Effector memory CD4-positive, alpha-beta T cell (primary cell): Measurements from ENCODE around the gene DPT.

Source experiments
- DNase-seq, 3 donors: peaks; one replicate each; pipeline ENCODE4 v3.0.0-alpha.2; 2020
- H3K27ac ChIP-seq: 2 replicates; pipeline ENCODE4 v1.7.0; 2013; ENCODE audit warnings: mild to moderate bottlenecking, low read length, moderate library complexity; ENCODE audit not compliant: insufficient read depth, poor library complexity, severe bottlenecking
- H3K27me3 ChIP-seq: replicated peaks from 2 replicates; pipeline ENCODE4 v1.7.0; 2013; ENCODE audit warnings: mild to moderate bottlenecking, low read length; ENCODE audit not compliant: insufficient read depth, control insufficient read depth, poor library complexity, severe bottlenecking
- H3K36me3 ChIP-seq: 2 replicates; pipeline ENCODE4 v1.7.0; 2013; ENCODE audit warnings: mild to moderate bottlenecking, low read length, moderate library complexity; ENCODE audit not compliant: control insufficient read depth, insufficient read depth
- H3K4me1 ChIP-seq: 2 replicates; pipeline ENCODE4 v1.7.0; 2013; ENCODE audit warnings: low read length, mild to moderate bottlenecking; ENCODE audit not compliant: control insufficient read depth, insufficient read depth, poor library complexity, severe bottlenecking
- H3K4me3 ChIP-seq: 2 replicates; pipeline ENCODE4 v1.7.0; 2013; ENCODE audit warnings: low read length, low read depth, mild to moderate bottlenecking; ENCODE audit not compliant: insufficient read depth, poor library complexity, severe bottlenecking
- H3K9me3 ChIP-seq: 2 replicates; pipeline ENCODE4 v1.7.0; 2013; ENCODE audit warnings: mild to moderate bottlenecking, low read length, moderate library complexity; ENCODE audit not compliant: control insufficient read depth

Gene DPT

DNA sequence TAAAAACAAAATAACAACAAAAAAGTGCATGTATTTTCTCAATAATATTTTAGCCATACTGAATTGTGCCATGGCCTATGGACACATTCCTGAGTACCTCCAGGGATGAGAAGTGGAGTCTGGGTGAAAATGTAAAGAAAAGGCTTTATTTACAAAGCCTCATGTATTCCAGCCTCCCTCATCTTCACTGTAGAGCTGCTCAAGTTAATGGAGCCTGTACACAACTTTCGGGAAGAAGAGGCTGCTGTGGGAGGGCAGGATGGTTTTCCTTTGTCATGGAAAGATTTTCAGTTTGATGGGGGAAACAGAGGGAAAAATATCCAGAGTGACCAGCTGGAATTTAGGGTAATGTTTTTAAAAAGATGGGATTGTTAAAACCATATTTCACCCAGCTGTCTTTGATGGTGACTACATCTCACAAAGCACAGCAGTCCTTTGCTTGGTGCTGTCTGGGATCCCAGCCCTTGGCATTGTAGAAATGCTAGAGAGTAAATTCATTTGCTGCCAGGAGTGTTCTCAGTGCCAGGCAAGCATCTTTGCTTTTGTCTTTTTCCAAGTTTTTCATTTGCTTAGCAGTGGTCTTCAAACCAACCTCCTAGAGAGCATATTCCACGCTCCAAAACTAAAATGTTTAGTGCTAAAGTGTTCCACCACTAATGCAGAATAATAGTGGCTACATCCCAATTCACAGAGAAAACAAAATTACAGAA lies 54.9 kb downstream of the DPT start:
- no peaks in the 10 kb centered on the region for H3K36me3 ChIP-seq
- H3K9me3 ChIP-seq: no peaks in the 10 kb centered on the region
- H3K4me3 ChIP-seq: no peak overlapping the region
- no peaks in the 10 kb centered on the region for H3K4me1 ChIP-seq
- no peak overlapping the region for H3K27ac ChIP-seq
- DNase-seq: no peak
- no peaks in the 10 kb centered on the region for H3K27me3 ChIP-seq

DNA sequence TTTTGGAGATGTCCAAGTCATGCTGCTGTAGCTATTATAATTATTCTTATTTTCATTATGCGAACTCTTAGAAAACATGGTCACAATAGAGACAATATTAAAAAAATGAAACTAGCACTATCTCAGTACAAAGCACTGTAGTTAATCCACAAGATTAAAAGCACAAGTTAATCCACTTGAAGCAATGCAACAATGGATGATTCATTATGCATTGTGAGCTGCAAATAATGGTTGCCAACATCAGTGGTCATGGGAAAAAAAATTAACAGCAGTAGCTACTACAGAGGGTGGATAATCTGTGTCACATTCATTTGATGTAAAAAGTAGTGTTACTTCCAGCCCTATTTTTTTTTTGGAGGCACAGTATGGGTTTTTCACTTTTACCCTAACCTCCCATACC lies 56.7 kb downstream of the DPT start:
- H3K27me3 ChIP-seq: no peaks in the 10 kb centered on the region
- H3K4me3 ChIP-seq: no peak overlapping the region
- H3K4me1 ChIP-seq: no peaks in the 10 kb centered on the region
- H3K27ac ChIP-seq: no peak overlapping the region
- no peaks in the 10 kb centered on the region for H3K36me3 ChIP-seq
- no peaks in the 10 kb centered on the region for H3K9me3 ChIP-seq
- DNase-seq: no peak

DNA sequence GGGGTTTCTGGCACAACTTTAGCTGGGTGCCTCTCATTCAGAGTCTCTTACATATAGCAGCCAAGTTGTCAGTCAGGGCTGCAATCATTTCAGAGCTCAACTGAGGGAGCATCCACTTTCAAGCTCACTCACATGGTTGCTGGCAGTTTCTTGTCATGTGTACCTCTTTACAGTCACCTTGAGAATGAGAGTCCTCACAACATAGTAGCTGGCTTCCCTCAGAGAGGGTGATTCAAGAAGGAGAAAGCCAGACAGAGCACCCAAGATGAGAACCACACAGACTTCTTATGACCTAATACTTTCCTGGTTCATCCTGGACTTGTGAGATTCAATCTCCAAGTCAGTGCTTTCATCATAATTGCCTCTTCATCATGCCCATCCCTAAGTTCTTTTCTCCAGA lies 57.2 kb downstream of the DPT start:
- Histone ChIP-seq H3K27ac (no peak overlapping the region), H3K4me1 (no peaks in the 10 kb centered on the region), H3K9me3 (no peaks in the 10 kb centered on the region), H3K36me3 (no peaks in the 10 kb centered on the region), H3K27me3 (no peaks in the 10 kb centered on the region), H3K4me3 (no peak overlapping the region)
- no peak for DNase-seq

DNA sequence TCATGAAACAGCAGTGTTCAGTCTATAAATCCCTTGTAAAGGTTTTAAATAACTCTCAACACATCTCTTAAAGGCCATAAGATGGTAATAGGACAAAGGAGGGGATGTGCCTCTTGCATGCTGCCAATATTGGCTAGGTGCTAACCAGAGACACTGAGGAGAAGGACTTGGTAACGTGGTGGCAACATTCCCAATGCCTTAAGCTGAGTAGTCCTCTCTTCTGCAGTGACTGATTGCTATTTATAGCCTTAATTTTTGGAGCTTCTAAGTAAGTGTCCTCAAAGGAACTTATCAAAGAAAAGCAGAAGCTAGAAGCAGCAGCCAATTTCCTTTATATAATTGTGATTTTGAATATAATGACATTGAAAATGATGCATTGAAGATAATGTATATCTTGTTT lies 63.0 kb downstream of the DPT start:
- Histone ChIP-seq H3K9me3 (no peaks in the 10 kb centered on the region), H3K36me3 (no peaks in the 10 kb centered on the region), H3K4me1 (no peaks in the 10 kb centered on the region), H3K27me3 (no peaks in the 10 kb centered on the region), H3K4me3 (no peak overlapping the region), H3K27ac (no peak overlapping the region)
- DNase-seq: no peak

DNA sequence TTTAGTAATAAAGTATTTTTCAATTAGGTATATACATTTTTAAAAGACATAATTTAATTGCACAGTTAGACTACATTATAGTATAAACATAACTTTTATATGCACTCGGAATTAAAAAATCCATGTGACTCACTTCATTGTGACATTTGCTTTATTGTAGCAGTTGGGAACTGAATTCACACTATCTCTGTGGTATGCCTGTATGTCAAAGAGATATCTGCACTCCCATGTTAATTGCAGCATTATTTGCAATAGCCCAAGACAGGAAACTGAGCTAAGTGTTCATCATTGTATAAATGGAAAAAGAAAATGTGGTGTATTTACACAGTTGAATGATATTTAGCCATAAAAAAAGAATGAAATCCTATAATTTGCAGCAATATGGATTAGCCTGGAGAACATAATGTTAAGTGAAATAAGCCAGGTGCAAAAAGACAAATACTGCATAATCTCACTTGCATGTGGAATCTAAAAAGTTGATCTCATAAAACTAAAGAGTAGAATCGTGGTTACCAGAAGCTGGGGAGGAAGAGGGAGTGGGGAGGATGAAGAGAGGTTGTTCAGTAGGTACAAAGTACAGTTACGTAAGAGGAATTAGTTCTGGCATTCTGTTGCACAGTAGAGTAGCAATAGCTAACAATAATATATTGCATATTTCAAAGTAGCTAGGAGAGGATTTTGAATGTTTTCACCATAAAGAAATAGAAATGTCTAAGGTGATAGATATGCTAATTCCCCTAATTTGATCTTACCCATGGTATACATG lies 64.8 kb downstream of the DPT start:
- Histone ChIP-seq H3K27ac (no peak overlapping the region), H3K36me3 (no peaks in the 10 kb centered on the region), H3K27me3 (no peaks in the 10 kb centered on the region), H3K4me3 (no peak overlapping the region), H3K9me3 (no peaks in the 10 kb centered on the region), H3K4me1 (no peaks in the 10 kb centered on the region)
- no peak for DNase-seq

DNA sequence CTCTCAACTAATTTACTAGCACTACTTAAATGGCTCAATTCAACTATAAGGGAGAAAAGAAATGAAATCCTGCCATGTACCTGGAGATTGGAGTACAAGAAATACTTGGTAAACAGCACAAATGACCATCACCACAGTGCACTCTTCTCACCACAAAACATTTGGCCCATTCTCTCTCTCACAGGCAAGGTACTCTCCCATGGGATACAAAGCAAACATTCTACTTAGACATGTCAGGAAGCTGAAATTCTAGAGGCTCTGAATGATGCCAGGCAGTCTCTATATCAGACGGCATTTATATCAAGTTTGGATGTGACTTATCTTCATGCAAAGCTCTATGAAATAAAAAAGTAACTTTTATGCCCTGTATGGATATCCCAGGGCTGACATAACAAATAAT lies 72.5 kb downstream of the DPT start:
- Histone ChIP-seq H3K27me3 (no peaks in the 10 kb centered on the region), H3K4me3 (no peak overlapping the region), H3K27ac (no peak overlapping the region), H3K9me3 (no peaks in the 10 kb centered on the region), H3K36me3 (no peaks in the 10 kb centered on the region), H3K4me1 (no peaks in the 10 kb centered on the region)
- DNase-seq: no peak

DNA sequence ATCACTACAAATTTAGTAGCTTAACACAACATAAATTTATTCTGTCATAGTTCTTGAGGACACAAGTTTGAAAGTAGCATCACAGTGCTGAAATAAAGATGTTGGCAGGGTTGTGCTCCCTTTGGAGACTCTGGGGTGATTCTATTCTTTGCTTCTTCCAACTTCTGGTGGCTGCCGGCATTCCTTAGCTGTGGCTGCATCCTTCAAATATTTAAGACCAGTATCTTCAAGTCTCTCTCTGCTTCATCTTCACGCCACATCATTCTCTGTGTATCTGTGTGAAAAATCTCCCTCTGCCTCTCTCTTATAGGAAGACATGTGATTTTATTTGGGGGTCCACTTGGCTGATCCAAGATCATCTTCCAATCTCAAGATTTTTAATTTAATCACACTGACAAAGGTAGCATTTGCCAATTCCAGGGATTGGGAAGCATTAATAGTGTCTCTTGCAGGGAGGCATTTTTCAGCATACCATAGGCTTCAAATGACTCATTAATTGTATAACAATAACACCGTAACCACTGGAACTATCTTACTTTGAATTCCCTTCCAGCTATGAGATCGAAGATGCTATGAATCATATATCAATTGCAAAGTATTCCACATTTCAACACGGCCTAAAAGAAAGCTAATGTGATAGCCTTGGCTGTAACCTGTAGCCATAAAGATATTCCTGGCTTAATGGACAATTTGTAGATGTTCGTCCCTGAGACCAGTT lies 74.6 kb downstream of the DPT start:
- no peak for DNase-seq
- no peaks in the 10 kb centered on the region for H3K4me1 ChIP-seq
- H3K4me3 ChIP-seq: no peak overlapping the region
- no peak overlapping the region for H3K27ac ChIP-seq
- H3K9me3 ChIP-seq: no peaks in the 10 kb centered on the region
- H3K27me3 ChIP-seq: no peaks in the 10 kb centered on the region
- no peaks in the 10 kb centered on the region for H3K36me3 ChIP-seq

DNA sequence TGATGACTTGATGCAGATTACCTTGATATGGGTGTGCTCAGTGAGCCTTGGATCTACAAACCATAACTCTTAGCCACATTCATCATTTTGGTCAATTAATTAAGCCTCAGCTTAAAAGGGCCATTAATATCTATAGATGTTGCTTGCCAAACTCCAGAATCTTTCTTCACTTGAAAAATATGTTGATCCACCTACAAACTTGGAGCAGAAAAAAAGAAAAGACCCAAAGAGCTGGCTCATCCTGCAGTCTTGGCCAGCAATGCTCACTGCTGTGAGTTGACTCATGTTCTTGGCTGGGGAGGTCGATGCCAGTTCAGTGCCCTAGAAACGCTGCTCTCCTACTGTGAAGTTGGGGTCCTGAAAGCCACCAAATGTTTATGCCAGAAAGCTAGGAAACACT lies 75.4 kb downstream of the DPT start:
- no peak for DNase-seq
- no peaks in the 10 kb centered on the region for H3K4me1 ChIP-seq
- no peaks in the 10 kb centered on the region for H3K36me3 ChIP-seq
- H3K4me3 ChIP-seq: no peak overlapping the region
- H3K27ac ChIP-seq: no peak overlapping the region
- H3K9me3 ChIP-seq: no peaks in the 10 kb centered on the region
- H3K27me3 ChIP-seq: no peaks in the 10 kb centered on the region

DNA sequence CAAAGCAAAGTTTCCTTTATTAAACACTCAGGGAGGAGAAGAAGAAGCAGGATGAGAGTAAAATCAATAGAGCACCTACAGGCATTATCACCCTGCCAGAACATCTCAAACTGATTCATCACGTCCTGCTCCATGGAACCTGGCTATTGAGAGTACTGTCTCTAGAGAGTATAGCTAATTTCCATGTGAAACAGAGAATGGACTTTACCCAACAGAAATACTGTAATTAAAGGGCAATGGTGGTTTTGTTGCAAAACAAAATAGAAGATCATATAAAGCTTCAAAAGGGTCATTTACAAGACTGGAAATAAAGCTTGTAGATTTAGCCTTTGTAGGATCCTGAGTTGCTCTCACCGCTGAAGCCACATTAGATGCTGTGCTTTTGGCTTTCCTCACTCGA lies 83.3 kb downstream of the DPT start:
- H3K36me3 ChIP-seq: no peaks in the 10 kb centered on the region
- H3K27ac ChIP-seq: no peak overlapping the region
- H3K4me1 ChIP-seq: no peaks in the 10 kb centered on the region
- no peak for DNase-seq
- no peaks in the 10 kb centered on the region for H3K9me3 ChIP-seq
- H3K4me3 ChIP-seq: no peak overlapping the region
- no peaks in the 10 kb centered on the region for H3K27me3 ChIP-seq
